ENCODE results near the gene PCNX2.

GRCh38 chr1:233079574-233079973 is 216.0 kb downstream of the PCNX2 start:
- TF ChIP-seq, protein P1, sequence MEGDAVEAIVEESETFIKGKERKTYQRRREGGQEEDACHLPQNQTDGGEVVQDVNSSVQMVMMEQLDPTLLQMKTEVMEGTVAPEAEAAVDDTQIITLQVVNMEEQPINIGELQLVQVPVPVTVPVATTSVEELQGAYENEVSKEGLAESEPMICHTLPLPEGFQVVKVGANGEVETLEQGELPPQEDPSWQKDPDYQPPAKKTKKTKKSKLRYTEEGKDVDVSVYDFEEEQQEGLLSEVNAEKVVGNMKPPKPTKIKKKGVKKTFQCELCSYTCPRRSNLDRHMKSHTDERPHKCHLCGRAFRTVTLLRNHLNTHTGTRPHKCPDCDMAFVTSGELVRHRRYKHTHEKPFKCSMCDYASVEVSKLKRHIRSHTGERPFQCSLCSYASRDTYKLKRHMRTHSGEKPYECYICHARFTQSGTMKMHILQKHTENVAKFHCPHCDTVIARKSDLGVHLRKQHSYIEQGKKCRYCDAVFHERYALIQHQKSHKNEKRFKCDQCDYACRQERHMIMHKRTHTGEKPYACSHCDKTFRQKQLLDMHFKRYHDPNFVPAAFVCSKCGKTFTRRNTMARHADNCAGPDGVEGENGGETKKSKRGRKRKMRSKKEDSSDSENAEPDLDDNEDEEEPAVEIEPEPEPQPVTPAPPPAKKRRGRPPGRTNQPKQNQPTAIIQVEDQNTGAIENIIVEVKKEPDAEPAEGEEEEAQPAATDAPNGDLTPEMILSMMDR (IDR thresholded peaks at IDR 0.05): no peak
- TF ChIP-seq POLR2A (IDR thresholded peaks at IDR 0.05): no peak
- TF ChIP-seq EP300 (IDR thresholded peaks at IDR 0.05): no peak

Measured in sigmoid colon (tissue), 4 donors.